GM23338 (cell line): ENCODE data around the gene RGL1.

ENCODE experiments used
- EZH2phosphoT487 ChIP-seq: fragments of 200-600 bp; sonication (generic); IDR thresholded peaks from one replicate; pipeline ENCODE4 v1.8.1; 2018; ENCODE audit warnings: antibody characterized with exemption; ENCODE audit not compliant: unreplicated experiment
- ZNF331 ChIP-seq: fragments of 250-450 bp; sonication (Bioruptor Pico); IDR thresholded peaks from 2 replicates; pipeline ENCODE4 v1.5.0; 2020; ENCODE audit warnings: low read depth, mild to moderate bottlenecking, moderate library complexity
- TF ChIP-seq, protein P1 (sequence below), 2 experiments: fragments of 200-600 bp in 1 of 2; sonication (generic) in 1 of 2; conservative IDR thresholded peaks; 2 replicates each; pipeline versions ENCODE4 v1.5.1 to v1.6.1; 2016 to 2017; ENCODE audit warnings: antibody characterized with exemption in 2 of 2, low read depth in 2 of 2, mild to moderate bottlenecking in 2 of 2, moderate library complexity in 1 of 2

DNA sequence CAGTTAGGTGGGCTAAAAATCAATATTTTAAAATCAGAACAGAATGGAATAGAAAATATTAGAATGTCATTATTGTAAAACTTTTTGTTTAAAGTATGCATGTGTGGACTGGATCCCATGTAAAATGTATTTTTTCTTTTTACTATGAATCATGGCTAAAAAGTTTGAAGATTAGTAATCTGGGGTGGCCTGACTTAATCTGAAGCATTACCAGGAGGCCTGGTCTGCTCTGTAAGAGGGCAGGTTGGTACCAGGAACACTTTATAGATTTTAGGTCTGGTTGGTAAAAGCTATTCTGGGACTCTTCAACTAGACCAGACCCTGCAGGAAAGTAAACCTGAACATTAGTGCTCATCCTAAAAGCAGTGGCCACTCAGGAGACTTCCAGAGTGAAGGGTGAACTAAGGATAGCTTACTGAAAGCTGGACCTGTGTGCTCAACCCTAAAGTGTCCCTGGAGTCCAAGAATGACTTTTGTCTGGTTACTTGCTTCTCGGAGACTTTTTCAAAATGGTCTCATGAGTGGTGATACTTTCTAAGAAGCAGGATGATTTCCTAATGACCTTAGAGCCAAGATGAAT, 16.5 kb downstream of the RGL1 start:
- TF ChIP-seq, protein P1, sequence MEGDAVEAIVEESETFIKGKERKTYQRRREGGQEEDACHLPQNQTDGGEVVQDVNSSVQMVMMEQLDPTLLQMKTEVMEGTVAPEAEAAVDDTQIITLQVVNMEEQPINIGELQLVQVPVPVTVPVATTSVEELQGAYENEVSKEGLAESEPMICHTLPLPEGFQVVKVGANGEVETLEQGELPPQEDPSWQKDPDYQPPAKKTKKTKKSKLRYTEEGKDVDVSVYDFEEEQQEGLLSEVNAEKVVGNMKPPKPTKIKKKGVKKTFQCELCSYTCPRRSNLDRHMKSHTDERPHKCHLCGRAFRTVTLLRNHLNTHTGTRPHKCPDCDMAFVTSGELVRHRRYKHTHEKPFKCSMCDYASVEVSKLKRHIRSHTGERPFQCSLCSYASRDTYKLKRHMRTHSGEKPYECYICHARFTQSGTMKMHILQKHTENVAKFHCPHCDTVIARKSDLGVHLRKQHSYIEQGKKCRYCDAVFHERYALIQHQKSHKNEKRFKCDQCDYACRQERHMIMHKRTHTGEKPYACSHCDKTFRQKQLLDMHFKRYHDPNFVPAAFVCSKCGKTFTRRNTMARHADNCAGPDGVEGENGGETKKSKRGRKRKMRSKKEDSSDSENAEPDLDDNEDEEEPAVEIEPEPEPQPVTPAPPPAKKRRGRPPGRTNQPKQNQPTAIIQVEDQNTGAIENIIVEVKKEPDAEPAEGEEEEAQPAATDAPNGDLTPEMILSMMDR (conservative IDR thresholded peaks at IDR 0.05; ENCODE audit: low read depth in 2 of 2): no peak
- no peak for TF ChIP-seq EZH2phosphoT487
- TF ChIP-seq ZNF331 (CRISPR knock-in tag): no peak
